Measurements from ENCODE around the gene CBARP. TPM values are rescaled to one million over a fixed set of nuclear protein-coding genes. Genes with fewer than 3 reads are reported as not detected.

CBARP gene
- polyA plus RNA-seq, 3 donors, result not detected

DNA sequence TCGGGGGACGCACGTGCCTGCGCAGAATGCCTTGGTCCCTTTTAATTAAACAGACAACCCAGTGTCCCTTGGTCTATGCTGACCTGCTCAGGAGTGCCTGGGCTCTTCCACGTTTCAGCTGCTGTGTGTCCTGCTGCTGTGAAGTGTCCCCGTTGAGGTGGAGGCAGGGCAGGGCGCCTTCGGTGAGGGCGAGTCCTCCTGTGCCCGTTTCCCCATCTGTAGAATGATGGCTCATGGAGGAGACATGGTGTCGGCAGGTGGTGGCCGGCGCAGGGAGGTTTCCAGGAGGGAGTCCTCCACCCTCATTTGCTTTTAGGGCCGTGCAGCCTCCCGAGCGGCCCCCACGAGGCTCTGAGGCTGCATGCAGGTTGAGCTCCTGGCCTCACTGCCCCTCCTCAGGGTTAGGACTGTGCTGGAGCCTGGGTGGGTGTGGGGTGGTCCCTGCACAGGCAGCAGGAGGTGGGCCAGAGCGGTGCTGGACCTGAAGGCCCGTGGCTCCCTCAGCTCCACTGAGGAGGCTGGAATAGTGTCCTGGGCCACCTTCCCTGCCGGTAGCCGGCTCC, 23.4 kb downstream of the CBARP start:
- H3K4me1 ChIP-seq (ENCODE audit: control insufficient read depth in 1 of 2, insufficient read depth in 2 of 2, low read length in 2 of 2), result peaks cover 38 to 40% of the 10 kb centered on the region in 2 donors
- Mint-ChIP-seq H3K4me3 (peak overlapping the region; percentile 67 to 76), H3K27me3 (ENCODE audit: low read depth in 3 of 3) (peaks cover 0 to 3% (median 0%) of the 10 kb centered on the region in 3 donors), H3K9me3 (no peaks in the 10 kb centered on the region), H3K27ac (peak overlapping the region; percentile 87 to 99 (median 96)), H3K36me3 (peaks cover 22 to 61% of the 10 kb centered on the region in 2 donors), H3K4me1 (peaks cover 32% of the 10 kb centered on the region)
- H3K9ac ChIP-seq (ENCODE audit: insufficient read depth, low read length, poor library complexity, severe bottlenecking), result no peak overlapping the region
- H4K20me1 ChIP-seq (ENCODE audit: insufficient read depth, low read length), result peaks cover 89% of the 10 kb centered on the region
- no peaks in the 10 kb centered on the region for H3K9me3 ChIP-seq (replicated peaks in 1 of 2; ENCODE audit: control insufficient read depth in 1 of 2, insufficient read depth in 1 of 2, low read length in 2 of 2)
- intact Hi-C loops (cut with micrococcal nuclease), result no loop called here
- TF ChIP-seq, protein P1, sequence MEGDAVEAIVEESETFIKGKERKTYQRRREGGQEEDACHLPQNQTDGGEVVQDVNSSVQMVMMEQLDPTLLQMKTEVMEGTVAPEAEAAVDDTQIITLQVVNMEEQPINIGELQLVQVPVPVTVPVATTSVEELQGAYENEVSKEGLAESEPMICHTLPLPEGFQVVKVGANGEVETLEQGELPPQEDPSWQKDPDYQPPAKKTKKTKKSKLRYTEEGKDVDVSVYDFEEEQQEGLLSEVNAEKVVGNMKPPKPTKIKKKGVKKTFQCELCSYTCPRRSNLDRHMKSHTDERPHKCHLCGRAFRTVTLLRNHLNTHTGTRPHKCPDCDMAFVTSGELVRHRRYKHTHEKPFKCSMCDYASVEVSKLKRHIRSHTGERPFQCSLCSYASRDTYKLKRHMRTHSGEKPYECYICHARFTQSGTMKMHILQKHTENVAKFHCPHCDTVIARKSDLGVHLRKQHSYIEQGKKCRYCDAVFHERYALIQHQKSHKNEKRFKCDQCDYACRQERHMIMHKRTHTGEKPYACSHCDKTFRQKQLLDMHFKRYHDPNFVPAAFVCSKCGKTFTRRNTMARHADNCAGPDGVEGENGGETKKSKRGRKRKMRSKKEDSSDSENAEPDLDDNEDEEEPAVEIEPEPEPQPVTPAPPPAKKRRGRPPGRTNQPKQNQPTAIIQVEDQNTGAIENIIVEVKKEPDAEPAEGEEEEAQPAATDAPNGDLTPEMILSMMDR (IDR thresholded peaks at IDR 0.05), result no peak
- H3K79me2 ChIP-seq (ENCODE audit: insufficient read depth, low read length), result peaks cover 89% of the 10 kb centered on the region
- peaks cover 4 to 24% of the 10 kb centered on the region in 2 donors for H3K36me3 ChIP-seq (replicated peaks in 1 of 2; ENCODE audit: control insufficient read depth in 1 of 2, insufficient read depth in 2 of 2, low read length in 2 of 2)
- peak overlapping the region; percentile 89 to 95 for H3K27ac ChIP-seq (ENCODE audit: low read depth in 1 of 2, low read length in 2 of 2)
- H3K27me3 ChIP-seq (ENCODE audit: control insufficient read depth in 2 of 2, insufficient read depth in 2 of 2, low read length in 2 of 2), result no peaks in the 10 kb centered on the region
- H2AFZ ChIP-seq (ENCODE audit: insufficient read depth, low read depth, low read length, poor library complexity, severe bottlenecking), result no peak overlapping the region
- H3K4me3 ChIP-seq (replicated peaks in 1 of 3; ENCODE audit: low read depth in 2 of 3, low read length in 3 of 3), result peak overlapping the region in 1 of 3 experiments; percentile 50
- WGBS (ENCODE audit: insufficient coverage), result 42% methylated on average over 17 of the region's 21 CpGs
- H3K4me2 ChIP-seq (replicated peaks; ENCODE audit: extremely low read depth, low read length, poor library complexity, severe bottlenecking), result peak overlapping the region; percentile 52
- no peak for DNase-seq

DNA sequence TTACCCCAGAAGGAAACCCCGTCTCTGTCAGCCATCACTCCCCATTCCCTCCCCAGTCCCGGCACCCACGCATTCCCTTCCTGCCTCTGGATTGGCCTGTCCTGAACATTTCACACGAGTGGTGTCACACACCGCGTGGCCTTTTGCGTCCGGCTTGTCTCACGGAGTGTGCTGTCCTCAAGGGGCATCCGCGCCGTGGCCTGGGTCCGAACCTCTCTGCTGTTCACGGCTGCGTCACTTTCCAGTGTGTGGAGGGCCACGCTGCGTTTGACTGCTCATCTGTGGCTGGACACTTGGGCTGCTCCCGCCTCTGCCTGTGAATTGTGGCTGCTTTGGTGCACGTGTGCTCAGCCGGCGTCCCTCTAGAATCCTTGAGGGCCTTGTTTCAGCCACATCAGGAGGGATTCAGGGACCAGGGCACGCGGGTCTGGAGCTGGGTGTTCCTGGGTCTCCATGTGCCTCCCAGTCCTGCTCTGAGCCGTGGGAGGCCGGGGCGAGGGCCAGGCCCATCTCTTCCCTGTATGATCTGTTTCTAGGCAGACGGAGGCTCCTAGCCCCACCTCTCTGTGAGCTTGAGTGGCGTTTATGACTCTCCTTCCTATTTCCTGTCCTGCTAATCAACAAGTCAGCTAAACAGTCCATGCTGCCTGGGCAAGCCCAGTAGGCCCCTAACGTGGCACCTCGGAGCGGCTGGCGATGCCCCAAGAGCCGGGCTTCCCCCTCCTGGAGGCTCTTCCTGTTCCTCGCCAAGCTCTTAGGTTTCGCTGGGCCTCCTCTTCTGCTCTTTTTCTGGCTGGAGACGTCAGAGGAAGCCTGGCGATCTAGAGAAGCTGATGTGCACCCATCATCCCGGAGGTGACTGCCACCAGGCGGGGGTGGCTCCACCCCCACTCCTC, 24.2 kb downstream of the CBARP start:
- H3K36me3 Mint-ChIP-seq, result peaks cover 24 to 66% of the 10 kb centered on the region in 2 donors
- intact Hi-C loops (cut with micrococcal nuclease), result no loop called here
- H3K79me2 ChIP-seq (ENCODE audit: insufficient read depth, low read length), result peaks cover 91% of the 10 kb centered on the region
- no peaks in the 10 kb centered on the region for H3K27me3 ChIP-seq (ENCODE audit: control insufficient read depth in 2 of 2, insufficient read depth in 2 of 2, low read length in 2 of 2)
- peak; percentile 92 to 97 (median 94) for DNase-seq
- no peaks in the 10 kb centered on the region for H3K9me3 ChIP-seq (replicated peaks in 1 of 2; ENCODE audit: control insufficient read depth in 1 of 2, insufficient read depth in 1 of 2, low read length in 2 of 2)
- WGBS (ENCODE audit: insufficient coverage), result 46% methylated on average over 37 of the region's 39 CpGs
- H3K27ac ChIP-seq (ENCODE audit: low read depth in 1 of 2, low read length in 2 of 2), result peak overlapping the region; percentile 89 to 95
- peaks cover 44 to 47% of the 10 kb centered on the region in 2 donors for H3K4me1 ChIP-seq (ENCODE audit: control insufficient read depth in 1 of 2, insufficient read depth in 2 of 2, low read length in 2 of 2)
- peaks cover 4 to 24% of the 10 kb centered on the region in 2 donors for H3K36me3 ChIP-seq (replicated peaks in 1 of 2; ENCODE audit: control insufficient read depth in 1 of 2, insufficient read depth in 2 of 2, low read length in 2 of 2)
- peak overlapping the region; percentile 54 for H2AFZ ChIP-seq (ENCODE audit: insufficient read depth, low read depth, low read length, poor library complexity, severe bottlenecking)
- H3K4me3 Mint-ChIP-seq, result peak overlapping the region; percentile 67 to 76
- no peaks in the 10 kb centered on the region for H3K9me3 Mint-ChIP-seq
- H3K9ac ChIP-seq (ENCODE audit: insufficient read depth, low read length, poor library complexity, severe bottlenecking), result peak overlapping the region; percentile 55
- H3K27me3 Mint-ChIP-seq (ENCODE audit: low read depth in 3 of 3), result peaks cover 0 to 3% (median 0%) of the 10 kb centered on the region in 3 donors
- peak overlapping the region in 1 of 3 experiments; percentile 50 for H3K4me3 ChIP-seq (replicated peaks in 1 of 3; ENCODE audit: low read depth in 2 of 3, low read length in 3 of 3)
- TF ChIP-seq, protein P1 (IDR thresholded peaks at IDR 0.05), result no peak
- peak overlapping the region; percentile 55 for H3K4me2 ChIP-seq (replicated peaks; ENCODE audit: extremely low read depth, low read length, poor library complexity, severe bottlenecking)
- H3K27ac Mint-ChIP-seq, result peak overlapping the region; percentile 87 to 99 (median 96)
- H4K20me1 ChIP-seq (ENCODE audit: insufficient read depth, low read length), result peaks cover 90% of the 10 kb centered on the region
- peaks cover 37% of the 10 kb centered on the region for H3K4me1 Mint-ChIP-seq
